NCI-H446 (cell line): ENCODE results near the gene EPB41L4A.
"Not testable (repeated sequence)": the region's sequence is repeated elsewhere in the genome, so short reads cannot be mapped to it uniquely, and the experiment has no call there.

Experiments
- DNase-seq, 2 experiments: peaks; one replicate each; lab custom pipeline; 2025; lab: John Stamatoyannopoulos, UW

The EPB41L4A gene

DNA sequence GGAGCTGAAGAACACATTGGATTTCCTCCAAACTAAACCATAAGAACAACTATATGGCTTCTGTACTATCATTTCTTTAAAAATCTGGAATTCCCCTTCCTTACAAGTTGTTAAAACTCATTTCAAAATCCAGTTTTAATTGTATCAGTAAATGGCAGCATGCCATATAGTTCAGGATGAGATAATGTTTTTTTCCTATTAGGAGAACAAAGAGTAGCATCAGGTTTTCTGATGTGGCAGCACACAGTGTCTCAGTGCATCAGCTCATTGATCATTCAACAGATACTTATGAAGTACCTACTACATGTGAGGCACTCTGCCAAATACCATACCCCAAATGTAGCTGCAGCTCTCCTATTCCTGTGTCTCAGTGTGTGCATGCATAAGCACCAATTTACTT lies 161.1 kb downstream of the EPB41L4A start:
- no peak for DNase-seq

GRCh38 chr5:112257005-112257404 lies 162.1 kb downstream of the EPB41L4A start:
- DNase-seq, result no peak

- DNase-seq, result no peak
Observed at GRCh38 chr5:112254303-112254702, 164.8 kb downstream of the EPB41L4A start.

DNA sequence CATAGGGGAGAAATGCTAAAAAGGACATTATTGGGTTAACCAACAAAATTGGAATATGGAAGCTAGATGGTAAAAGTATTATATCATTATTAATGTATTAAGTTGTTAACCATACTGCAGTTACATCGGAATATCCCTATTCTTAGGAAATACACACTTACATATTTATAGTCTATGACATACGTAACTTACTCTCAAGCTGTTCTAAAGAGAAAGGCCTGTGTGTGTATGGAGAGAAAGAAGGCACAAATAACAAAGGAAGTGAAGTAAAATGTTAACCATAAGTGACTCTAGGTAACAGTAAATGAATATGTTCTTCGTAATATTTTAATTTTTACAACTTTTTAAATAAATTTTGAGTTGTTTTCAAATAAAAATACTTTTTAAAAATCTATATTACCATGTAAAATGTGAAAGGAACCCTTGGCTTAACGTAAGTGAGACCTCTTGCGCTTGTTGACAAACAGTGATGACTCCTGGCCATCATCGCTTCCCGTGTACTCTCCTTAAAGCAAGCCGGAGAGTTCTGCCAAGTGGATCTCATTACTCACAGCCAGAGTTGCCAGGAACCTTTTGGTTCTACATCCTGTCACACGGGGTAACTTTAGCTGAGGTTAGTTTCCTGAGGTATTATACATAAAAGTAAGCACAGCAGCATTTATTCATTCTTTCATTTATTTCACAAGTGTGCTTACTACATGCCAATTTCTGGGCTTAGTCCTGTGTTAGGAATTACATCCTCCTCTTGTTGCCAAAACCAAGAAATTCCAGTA lies 165.4 kb downstream of the EPB41L4A start:
- DNase-seq, result no peak

DNA sequence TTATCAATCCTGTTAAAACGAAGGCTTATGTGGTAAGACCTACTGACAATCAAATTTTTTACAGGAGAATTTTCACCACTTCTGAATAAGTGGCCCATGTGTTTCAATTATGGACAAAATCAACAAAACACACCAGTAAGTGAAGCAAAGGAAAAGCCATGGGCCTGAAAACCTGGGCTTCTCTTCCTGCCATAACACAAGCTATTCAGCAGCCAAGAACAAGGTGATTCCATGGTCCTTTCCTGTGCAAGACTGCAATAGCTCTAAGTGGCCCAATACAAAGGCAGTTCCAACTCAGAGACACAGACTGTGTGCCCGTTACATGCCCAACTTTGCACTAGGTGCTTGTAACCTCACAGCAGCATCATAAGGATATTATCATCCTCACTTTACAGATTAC lies 168.5 kb downstream of the EPB41L4A start:
- no peak for DNase-seq

DNA sequence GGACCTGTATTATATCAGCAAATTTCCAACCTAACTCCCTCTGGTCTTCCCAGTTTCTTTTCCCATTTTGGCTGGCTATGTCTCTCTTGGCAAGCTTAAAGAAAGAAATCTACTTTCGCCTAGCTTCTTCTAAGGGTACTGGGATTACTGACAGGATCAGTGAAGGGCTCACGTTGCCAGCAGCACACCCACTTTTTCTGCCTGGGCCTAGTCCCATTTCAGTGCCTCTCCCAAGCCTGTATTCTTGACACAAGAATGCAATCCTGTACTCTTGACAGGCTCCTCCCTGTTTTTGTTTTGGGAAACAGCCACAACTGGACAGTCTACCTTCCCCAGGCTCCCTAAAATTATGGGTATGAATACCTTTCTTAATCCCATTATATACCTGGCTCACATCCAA lies 170.5 kb downstream of the EPB41L4A start:
- peak in 1 of 2 experiments; percentile 4 for DNase-seq

- DNase-seq, result no peak
Observed at GRCh38 chr5:112247960-112248359, 171.1 kb downstream of the EPB41L4A start.

GRCh38 chr5:112245656-112246055 lies 173.4 kb downstream of the EPB41L4A start:
- DNase-seq, result no peak

DNA sequence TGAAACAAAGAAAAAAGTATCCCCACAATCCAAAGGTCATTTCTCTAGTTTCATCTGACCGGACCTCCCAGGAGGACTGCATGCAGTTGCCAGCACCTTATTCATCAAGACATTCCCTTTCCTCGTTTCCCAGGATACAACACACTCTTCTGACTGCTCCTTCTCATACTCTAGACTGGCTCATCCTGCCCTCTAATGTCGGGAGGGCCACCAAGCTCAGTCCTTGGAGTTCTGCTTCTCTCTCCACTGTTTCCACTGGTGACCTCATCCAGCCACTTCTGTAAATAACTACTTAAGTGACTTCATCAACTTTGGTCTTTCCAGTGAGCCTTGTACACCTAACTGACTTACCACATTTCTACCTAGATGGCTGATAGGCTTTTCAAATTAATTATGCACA lies 179.1 kb downstream of the EPB41L4A start:
- DNase-seq, result no peak

DNA sequence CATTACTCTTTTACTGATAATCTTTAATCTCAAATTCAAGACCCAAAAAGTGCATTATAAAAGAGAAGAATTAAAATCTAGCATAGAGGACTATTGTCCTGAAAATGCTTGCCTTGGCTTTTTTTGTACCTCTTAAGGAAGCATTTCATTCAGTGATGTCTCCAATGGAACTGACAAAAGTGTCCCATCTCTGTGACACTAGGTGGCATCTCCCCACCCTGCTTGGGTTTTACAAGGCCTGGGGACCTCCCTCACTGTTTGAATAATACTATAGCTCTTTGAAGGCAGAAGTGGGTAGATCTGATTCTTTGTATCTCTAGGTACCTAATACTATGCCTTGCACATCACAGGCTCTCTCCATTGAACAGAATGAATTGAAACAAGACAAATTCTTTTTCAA lies 180.6 kb downstream of the EPB41L4A start:
- DNase-seq, result no peak

GRCh38 chr5:112237456-112237855 lies 181.6 kb downstream of the EPB41L4A start:
- no peak for DNase-seq

- DNase-seq, result no peak
Observed at GRCh38 chr5:112234000-112234399, 185.1 kb downstream of the EPB41L4A start.

GRCh38 chr5:112232667-112233066 lies 186.4 kb downstream of the EPB41L4A start:
- DNase-seq, result no peak

DNA sequence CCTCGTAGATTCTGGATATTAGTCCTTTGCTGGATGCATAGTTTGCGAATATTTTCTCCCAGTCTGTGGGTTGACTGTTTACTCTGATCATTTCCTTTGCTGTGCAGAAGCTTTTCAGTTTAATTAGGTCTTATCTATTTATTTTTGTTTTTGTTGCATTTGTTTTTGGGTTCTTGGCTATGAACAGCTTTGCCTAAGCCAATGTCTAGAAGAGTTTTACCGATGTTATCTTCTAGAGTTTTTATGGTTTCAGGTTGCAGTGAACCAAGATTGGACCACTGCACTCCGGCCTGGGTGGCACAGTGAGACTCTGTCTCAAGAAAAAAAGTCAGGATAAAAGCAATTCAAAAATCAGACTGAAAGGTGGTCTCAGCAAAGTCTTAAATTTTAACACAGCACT lies 188.5 kb downstream of the EPB41L4A start:
- no peak for DNase-seq

DNA sequence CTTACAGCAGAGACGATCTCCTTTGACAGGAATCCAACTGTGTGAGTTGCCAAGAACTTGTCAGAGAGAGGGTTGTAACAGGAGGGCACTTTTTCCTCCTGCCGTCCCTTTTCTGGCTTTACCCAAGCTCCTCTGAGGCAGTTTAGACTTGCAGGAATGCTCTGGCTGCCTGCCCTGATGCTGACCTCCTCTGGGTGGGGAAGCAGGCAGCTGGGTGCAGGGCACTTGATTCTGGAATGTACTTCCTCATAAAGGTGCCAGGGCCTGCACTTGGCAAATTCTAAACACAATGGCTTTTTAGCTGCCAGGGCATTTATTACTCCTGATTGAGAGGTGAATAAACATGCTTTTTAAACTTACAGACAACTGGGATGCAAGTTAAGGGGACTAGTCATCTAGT lies 190.4 kb downstream of the EPB41L4A start:
- peak; percentile 26 to 78 for DNase-seq

- DNase-seq, result no peak
Observed at GRCh38 chr5:112227911-112228631, 191.0 kb downstream of the EPB41L4A start.

- no peak for DNase-seq
Observed at GRCh38 chr5:112226215-112226614, 192.9 kb downstream of the EPB41L4A start.

DNA sequence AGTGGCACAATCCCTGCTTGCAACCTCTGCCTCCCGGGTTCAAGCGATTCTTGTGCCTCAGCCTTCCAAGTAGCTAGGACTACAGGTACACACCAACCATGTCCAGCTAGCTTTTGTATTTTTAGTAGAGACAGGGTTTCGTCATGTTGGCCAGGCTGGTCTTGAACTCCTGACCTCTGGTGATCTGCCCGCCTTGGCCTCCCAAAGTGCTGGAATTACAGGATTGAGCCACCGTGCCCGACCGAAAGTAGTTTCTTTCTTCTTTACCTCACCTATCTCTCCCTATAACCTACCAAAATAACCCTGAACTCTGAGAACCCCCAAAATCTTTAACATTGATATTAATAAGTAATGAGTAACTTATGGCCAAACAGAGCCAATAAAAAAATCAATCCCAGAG lies 196.1 kb downstream of the EPB41L4A start:
- not testable (repeated sequence) for DNase-seq

GRCh38 chr5:112221128-112221527 lies 197.9 kb downstream of the EPB41L4A start:
- no peak for DNase-seq

- DNase-seq, result no peak
Observed at GRCh38 chr5:112219000-112219399, 200.1 kb downstream of the EPB41L4A start.

DNA sequence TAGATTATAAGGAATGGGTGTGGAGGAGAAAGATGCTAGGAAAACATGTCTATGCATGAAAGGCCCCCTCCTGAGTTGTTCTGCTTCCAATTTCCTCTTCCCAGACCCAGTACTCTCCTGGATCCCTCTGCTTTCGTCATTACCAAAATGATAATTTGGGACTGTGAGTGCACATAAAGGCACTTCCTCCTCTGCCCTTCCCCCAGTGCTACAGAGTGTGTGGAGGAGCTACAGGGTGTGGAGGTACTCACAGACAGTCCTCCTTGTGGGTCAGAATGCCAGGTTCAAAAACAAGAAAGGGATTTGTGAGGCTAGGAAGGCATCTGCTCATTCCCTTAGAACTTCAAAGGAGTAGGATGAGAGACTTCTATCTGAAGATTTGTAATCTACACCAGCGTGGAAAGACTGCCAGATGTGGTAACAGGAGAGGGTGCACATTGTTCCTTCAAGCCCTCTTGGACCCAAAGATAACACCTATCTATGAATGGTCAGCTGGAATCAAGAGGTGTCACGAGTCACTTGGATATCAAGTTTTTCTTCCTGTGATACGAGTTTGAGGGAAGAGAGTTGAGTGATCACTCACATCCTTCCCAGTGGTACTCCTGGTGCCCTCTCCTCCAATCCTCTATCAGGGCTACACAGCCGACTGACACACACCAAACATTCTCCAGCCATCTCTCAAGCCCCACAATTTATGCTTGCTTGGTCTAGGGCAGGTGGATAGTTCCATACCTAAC lies 201.1 kb downstream of the EPB41L4A start:
- no peak for DNase-seq

DNA sequence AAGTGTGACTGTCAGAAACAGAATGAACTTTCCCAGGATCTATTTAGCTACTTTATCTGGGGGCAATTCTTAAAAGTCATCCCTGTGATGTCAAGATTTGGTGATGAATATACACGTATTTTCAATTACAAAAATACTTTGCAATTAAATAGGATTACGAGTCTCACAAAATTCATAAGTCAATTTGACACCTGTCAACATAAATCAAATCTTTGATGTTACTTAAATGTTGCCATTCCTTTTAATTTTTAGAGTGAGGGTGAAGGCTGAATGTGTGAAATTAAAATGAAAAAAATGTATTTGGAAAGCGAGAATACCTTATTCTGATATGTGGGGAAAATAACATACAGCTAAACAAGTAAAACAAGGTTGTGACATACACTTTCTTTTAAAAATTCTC lies 202.9 kb downstream of the EPB41L4A start:
- DNase-seq, result no peak
